Loucy (cell line): ENCODE measurements around the gene GSE1.

ENCODE experiments used
- H2AFZ ChIP-seq: fragments of 200-600 bp; sonication (generic); 2 replicates; pipeline ENCODE4 v1.6.0; 2016; ENCODE audit warnings: antibody characterized with exemption, mild to moderate bottlenecking, low read length, moderate library complexity
- H3F3A ChIP-seq: fragments of 200-600 bp; 2 replicates; pipeline ENCODE4 v1.6.0; 2016; ENCODE audit warnings: antibody characterized with exemption, low read depth, mild to moderate bottlenecking
- H3K27me3 ChIP-seq: fragments of 200-600 bp; sonication (generic); 2 replicates; pipeline ENCODE4 v1.6.1; 2014; ENCODE audit warnings: low read length, mild to moderate bottlenecking; ENCODE audit not compliant: insufficient read depth, poor library complexity, severe bottlenecking
- H3K36me3 ChIP-seq: fragments of 200-600 bp; sonication (generic); 2 replicates; pipeline ENCODE4 v1.6.1; 2016; ENCODE audit warnings: low read length; ENCODE audit not compliant: insufficient read depth
- H3K4me1 ChIP-seq: fragments of 200-600 bp; sonication (generic); 2 replicates; pipeline ENCODE4 v1.5.1; 2014; ENCODE audit warnings: low read length, mild to moderate bottlenecking; ENCODE audit not compliant: insufficient read depth, poor library complexity, severe bottlenecking
- H3K4me2 ChIP-seq: fragments of 200-600 bp; sonication (generic); 2 replicates; pipeline ENCODE4 v1.6.0; 2014; ENCODE audit warnings: antibody characterized with exemption, low read length, low read depth, mild to moderate bottlenecking; ENCODE audit not compliant: poor library complexity, severe bottlenecking
- H3K4me3 ChIP-seq: fragments of 200-600 bp; sonication (generic); 2 replicates; pipeline ENCODE4 v1.5.1; 2014; ENCODE audit warnings: low read length, mild to moderate bottlenecking, mixed read lengths; ENCODE audit not compliant: poor library complexity, severe bottlenecking
- H3K79me2 ChIP-seq: fragments of 200-600 bp; sonication (generic); 2 replicates; pipeline ENCODE4 v1.6.1; 2014; ENCODE audit warnings: low read length; ENCODE audit not compliant: insufficient read depth
- H3K9ac ChIP-seq: fragments of 200-600 bp; sonication (generic); 2 replicates; pipeline ENCODE4 v1.6.0; 2014; ENCODE audit warnings: mild to moderate bottlenecking, low read depth, low read length, moderate library complexity; ENCODE audit not compliant: poor library complexity, severe bottlenecking
- H3K9me2 ChIP-seq: fragments of 200-600 bp; sonication (generic); replicated peaks from 2 replicates; pipeline ENCODE4 v1.6.1; 2016; ENCODE audit warnings: low read depth, low read length, mixed read lengths
- H3K9me3 ChIP-seq: fragments of 200-600 bp; sonication (generic); 2 replicates; pipeline ENCODE4 v1.6.1; 2014; ENCODE audit warnings: mild to moderate bottlenecking, antibody characterized with exemption, low read length, low read depth; ENCODE audit not compliant: insufficient read depth
- H4K20me1 ChIP-seq: fragments of 200-600 bp; sonication (generic); 2 replicates; pipeline ENCODE4 v1.6.0; 2014; ENCODE audit warnings: antibody characterized with exemption, low read length, mild to moderate bottlenecking; ENCODE audit not compliant: insufficient read depth, poor library complexity, severe bottlenecking
- CTCF ChIP-seq: fragments of 200-600 bp; sonication (generic); conservative IDR thresholded peaks from 2 replicates; pipeline ENCODE4 v1.5.1; 2014; ENCODE audit warnings: mild to moderate bottlenecking, antibody characterized with exemption, low read length
- EZH2phosphoT487 ChIP-seq: fragments of 200-600 bp; IDR thresholded peaks from 2 replicates; pipeline ENCODE4 v1.6.1; 2018; ENCODE audit warnings: antibody characterized with exemption, mild to moderate bottlenecking, moderate library complexity, borderline replicate concordance

Gene GSE1

DNA sequence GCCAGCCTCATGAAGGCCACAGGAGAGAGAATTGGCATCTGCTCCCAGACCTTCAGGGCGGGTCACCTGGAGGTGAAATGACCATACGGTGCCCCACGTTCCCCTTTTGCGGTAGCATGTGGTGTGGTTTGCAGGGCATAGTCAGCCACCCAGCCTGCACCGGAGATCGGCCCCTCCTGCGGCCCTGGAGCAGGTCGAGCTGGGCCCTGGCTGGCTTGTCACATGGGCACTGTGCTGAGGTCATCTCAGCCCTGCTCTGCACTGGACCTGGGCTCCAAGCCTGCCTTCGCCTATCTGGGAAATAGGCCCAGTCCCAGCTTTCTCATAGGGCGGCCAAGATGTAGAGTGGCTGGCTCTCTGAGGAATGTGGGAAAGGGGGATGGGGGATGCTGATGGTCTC, 16.2 kb downstream of the GSE1 start:
- H3K79me2 ChIP-seq, result peaks cover 100% of the 10 kb centered on the region
- no peak overlapping the region for H3K4me3 ChIP-seq
- H3K27me3 ChIP-seq, result no peaks in the 10 kb centered on the region
- H3F3A ChIP-seq, result no peaks in the 10 kb centered on the region
- TF ChIP-seq EZH2phosphoT487 (no peak), CTCF (no peak)
- H3K9me2 ChIP-seq, result no peaks in the 10 kb centered on the region
- H3K9me3 ChIP-seq, result peaks cover 6% of the 10 kb centered on the region; the same call in 1 of the 2 replicates
- peaks cover 85% of the 10 kb centered on the region; the same call in 1 of the 2 replicates for H3K36me3 ChIP-seq
- no peak overlapping the region for H3K9ac ChIP-seq
- no peak overlapping the region for H2AFZ ChIP-seq
- H4K20me1 ChIP-seq, result peaks cover 100% of the 10 kb centered on the region
- no peak overlapping the region for H3K4me2 ChIP-seq
- H3K4me1 ChIP-seq, result no peaks in the 10 kb centered on the region

- H3K4me1 ChIP-seq, result no peaks in the 10 kb centered on the region
- H3K36me3 ChIP-seq, result peaks cover 85% of the 10 kb centered on the region; the same call in 1 of the 2 replicates
- no peak overlapping the region for H2AFZ ChIP-seq
- H3K4me3 ChIP-seq, result no peak overlapping the region
- no peaks in the 10 kb centered on the region for H3K27me3 ChIP-seq
- no peak for TF ChIP-seq EZH2phosphoT487
- no peak for TF ChIP-seq CTCF
- no peak overlapping the region for H3K9ac ChIP-seq
- no peaks in the 10 kb centered on the region for H3K9me2 ChIP-seq
- H3K79me2 ChIP-seq, result peaks cover 100% of the 10 kb centered on the region
- no peak overlapping the region for H3K4me2 ChIP-seq
- H3K9me3 ChIP-seq, result peaks cover 6% of the 10 kb centered on the region; the same call in 1 of the 2 replicates
- peaks cover 100% of the 10 kb centered on the region for H4K20me1 ChIP-seq
- no peaks in the 10 kb centered on the region for H3F3A ChIP-seq
Observed at GRCh38 chr16:85629853-85630252, 16.7 kb downstream of the GSE1 start.

DNA sequence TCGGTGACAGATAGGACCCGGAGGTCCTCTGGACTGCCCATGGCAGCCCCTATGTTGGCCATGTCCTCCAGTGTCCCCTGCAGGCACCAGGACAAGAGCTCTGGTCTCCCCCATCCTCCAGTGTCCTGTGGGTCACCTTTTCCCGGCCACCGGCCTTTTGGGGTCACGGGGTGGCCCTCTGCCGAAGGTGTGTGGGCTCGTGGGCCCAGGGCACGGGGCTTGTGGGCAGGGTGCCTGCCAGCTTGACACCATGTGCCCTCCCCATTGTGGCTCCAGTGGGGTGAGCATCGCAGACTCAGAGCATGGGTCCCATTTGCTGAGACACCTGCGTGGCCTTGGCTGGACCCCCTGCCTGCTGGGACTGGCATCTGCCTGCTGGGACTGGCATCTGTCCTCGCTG, 18.1 kb downstream of the GSE1 start:
- H3K36me3 ChIP-seq, result peaks cover 85% of the 10 kb centered on the region; the same call in 1 of the 2 replicates
- H3K4me2 ChIP-seq, result no peak overlapping the region
- H3K4me3 ChIP-seq, result no peak overlapping the region
- H3K79me2 ChIP-seq, result peaks cover 100% of the 10 kb centered on the region
- H2AFZ ChIP-seq, result no peak overlapping the region
- H3K9ac ChIP-seq, result no peak overlapping the region
- no peaks in the 10 kb centered on the region for H3K4me1 ChIP-seq
- no peaks in the 10 kb centered on the region for H3F3A ChIP-seq
- TF ChIP-seq CTCF (no peak), EZH2phosphoT487 (no peak)
- H3K9me2 ChIP-seq, result no peaks in the 10 kb centered on the region
- H3K9me3 ChIP-seq, result peaks cover 6% of the 10 kb centered on the region; the same call in 1 of the 2 replicates
- no peaks in the 10 kb centered on the region for H3K27me3 ChIP-seq
- peaks cover 100% of the 10 kb centered on the region for H4K20me1 ChIP-seq
